Mucosa of stomach (tissue), 1 donor: ENCODE measurements around the gene TMEM247.

Source experiments
- H3K27me3 ChIP-seq: one replicate; pipeline ENCODE4 v1.7.0; 2013; ENCODE audit warnings: mild to moderate bottlenecking, low read length; ENCODE audit not compliant: control insufficient read depth, insufficient read depth
- H3K36me3 ChIP-seq: one replicate; pipeline ENCODE4 v1.7.0; 2013; ENCODE audit warnings: low read length; ENCODE audit not compliant: control insufficient read depth, insufficient read depth
- H3K4me1 ChIP-seq: one replicate; pipeline ENCODE4 v1.7.0; 2013; ENCODE audit warnings: mild to moderate bottlenecking, low read length; ENCODE audit not compliant: control insufficient read depth, insufficient read depth
- H3K4me3 ChIP-seq: one replicate; pipeline ENCODE4 v1.7.0; 2013; ENCODE audit warnings: low read length
- H3K9ac ChIP-seq: one replicate; pipeline ENCODE4 v1.7.0; 2013; ENCODE audit warnings: mild to moderate bottlenecking, low read length, moderate library complexity
- H3K9me3 ChIP-seq: one replicate; pipeline ENCODE4 v1.7.0; 2013; ENCODE audit warnings: mild to moderate bottlenecking, low read length, moderate library complexity; ENCODE audit not compliant: control insufficient read depth
- donor health status: Pancreatic carcinoma.

Gene TMEM247

GRCh38 chr2:46479265-46479664 lies at the start of gene TMEM247:
Gene TMEM247, plus strand, starts transcription at chr2:46479565.
- no peaks in the 10 kb centered on the region for H3K36me3 ChIP-seq
- no peak within 1 kb of the TSS for H3K9ac ChIP-seq
- no peaks in the 10 kb centered on the region for H3K9me3 ChIP-seq
- no peak within 1 kb of the TSS for H3K4me3 ChIP-seq
- no peaks in the 10 kb centered on the region for H3K27me3 ChIP-seq
- H3K4me1 ChIP-seq, result peaks cover 6% of the 10 kb centered on the region

GRCh38 chr2:46430413-46430812 lies 49.0 kb upstream of the TMEM247 start:
- H3K4me3 ChIP-seq, result no peak overlapping the region
- H3K4me1 ChIP-seq, result peaks cover 5% of the 10 kb centered on the region
- H3K9ac ChIP-seq, result no peak overlapping the region
- no peaks in the 10 kb centered on the region for H3K9me3 ChIP-seq
- H3K27me3 ChIP-seq, result no peaks in the 10 kb centered on the region
- no peaks in the 10 kb centered on the region for H3K36me3 ChIP-seq

- Histone ChIP-seq H3K9ac (no peak overlapping the region), H3K36me3 (no peaks in the 10 kb centered on the region), H3K4me1 (peaks cover 5% of the 10 kb centered on the region)
Observed at GRCh38 chr2:46430992-46431391, 48.4 kb upstream of the TMEM247 start.

GRCh38 chr2:46431481-46432235 lies 47.7 kb upstream of the TMEM247 start:
- Histone ChIP-seq H3K27me3 (no peaks in the 10 kb centered on the region), H3K4me3 (no peak overlapping the region), H3K36me3 (no peaks in the 10 kb centered on the region), H3K9ac (no peak overlapping the region), H3K4me1 (peaks cover 5% of the 10 kb centered on the region), H3K9me3 (no peaks in the 10 kb centered on the region)

More at GRCh38 chr2:46430992-46431391, 48.4 kb upstream of the TMEM247 start:
- Histone ChIP-seq H3K4me3 (no peak overlapping the region), H3K27me3 (no peaks in the 10 kb centered on the region), H3K9me3 (no peaks in the 10 kb centered on the region)

GRCh38 chr2:46434851-46435273 lies 44.5 kb upstream of the TMEM247 start:
- Histone ChIP-seq H3K36me3 (no peaks in the 10 kb centered on the region), H3K9ac (no peak overlapping the region), H3K4me1 (peaks cover 4% of the 10 kb centered on the region), H3K27me3 (no peaks in the 10 kb centered on the region), H3K4me3 (no peak overlapping the region), H3K9me3 (no peaks in the 10 kb centered on the region)

GRCh38 chr2:46435353-46435752 lies 44.0 kb upstream of the TMEM247 start:
- Histone ChIP-seq H3K36me3 (no peaks in the 10 kb centered on the region), H3K9me3 (no peaks in the 10 kb centered on the region), H3K4me1 (no peaks in the 10 kb centered on the region), H3K4me3 (no peak overlapping the region), H3K27me3 (no peaks in the 10 kb centered on the region), H3K9ac (no peak overlapping the region)

- Histone ChIP-seq H3K27me3 (no peaks in the 10 kb centered on the region), H3K4me3 (no peak overlapping the region), H3K4me1 (no peaks in the 10 kb centered on the region), H3K36me3 (no peaks in the 10 kb centered on the region), H3K9ac (no peak overlapping the region), H3K9me3 (no peaks in the 10 kb centered on the region)
Observed at GRCh38 chr2:46435796-46436360, 43.5 kb upstream of the TMEM247 start.

GRCh38 chr2:46436800-46437199 lies 42.6 kb upstream of the TMEM247 start:
- Histone ChIP-seq H3K9me3 (no peaks in the 10 kb centered on the region), H3K36me3 (no peaks in the 10 kb centered on the region), H3K27me3 (no peaks in the 10 kb centered on the region), H3K4me1 (no peaks in the 10 kb centered on the region), H3K9ac (no peak overlapping the region), H3K4me3 (no peak overlapping the region)

GRCh38 chr2:46438102-46438501 lies 41.3 kb upstream of the TMEM247 start:
- Histone ChIP-seq H3K4me1 (no peaks in the 10 kb centered on the region), H3K36me3 (no peaks in the 10 kb centered on the region), H3K9ac (no peak overlapping the region), H3K9me3 (no peaks in the 10 kb centered on the region), H3K4me3 (no peak overlapping the region), H3K27me3 (no peaks in the 10 kb centered on the region)

- H3K4me1 ChIP-seq, result no peaks in the 10 kb centered on the region
- H3K36me3 ChIP-seq, result no peaks in the 10 kb centered on the region
Observed at GRCh38 chr2:46438794-46439193, 40.6 kb upstream of the TMEM247 start.

GRCh38 chr2:46439582-46439981 lies 39.8 kb upstream of the TMEM247 start:
- H3K9ac ChIP-seq, result no peak overlapping the region
- H3K36me3 ChIP-seq, result no peaks in the 10 kb centered on the region
- H3K4me3 ChIP-seq, result no peak overlapping the region
- H3K9me3 ChIP-seq, result no peaks in the 10 kb centered on the region
- H3K27me3 ChIP-seq, result no peaks in the 10 kb centered on the region
- no peaks in the 10 kb centered on the region for H3K4me1 ChIP-seq

More at GRCh38 chr2:46438794-46439193, 40.6 kb upstream of the TMEM247 start:
- Histone ChIP-seq H3K4me3 (no peak overlapping the region), H3K9ac (no peak overlapping the region), H3K9me3 (no peaks in the 10 kb centered on the region), H3K27me3 (no peaks in the 10 kb centered on the region)

GRCh38 chr2:46441838-46442712 lies 37.3 kb upstream of the TMEM247 start:
- Histone ChIP-seq H3K4me3 (no peak overlapping the region), H3K4me1 (no peaks in the 10 kb centered on the region), H3K36me3 (no peaks in the 10 kb centered on the region), H3K27me3 (no peaks in the 10 kb centered on the region), H3K9me3 (no peaks in the 10 kb centered on the region), H3K9ac (no peak overlapping the region)
